ENCODE data around the gene NPC2.

DNA sequence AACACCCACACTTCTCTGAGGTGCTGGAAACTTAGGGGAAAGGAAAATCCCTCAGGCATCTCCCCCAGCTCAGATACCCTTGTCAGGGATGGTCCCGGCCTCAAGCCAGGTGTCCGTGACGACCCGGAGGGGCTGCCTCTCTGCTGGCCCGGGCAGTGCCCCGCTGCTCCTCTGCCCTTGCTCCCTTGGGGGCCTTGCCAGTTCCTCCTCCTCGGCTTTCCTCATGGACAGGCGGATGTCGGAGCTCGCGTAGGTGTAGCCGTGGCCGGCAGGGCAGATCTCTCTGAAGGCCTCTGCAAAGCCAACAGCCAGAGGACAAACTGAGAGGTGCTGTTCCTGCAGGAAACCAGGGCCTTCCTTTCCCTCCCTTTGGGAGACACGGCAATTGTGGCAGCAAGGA, 35.3 kb upstream of the NPC2 start:
- TF ChIP-seq, protein P1, sequence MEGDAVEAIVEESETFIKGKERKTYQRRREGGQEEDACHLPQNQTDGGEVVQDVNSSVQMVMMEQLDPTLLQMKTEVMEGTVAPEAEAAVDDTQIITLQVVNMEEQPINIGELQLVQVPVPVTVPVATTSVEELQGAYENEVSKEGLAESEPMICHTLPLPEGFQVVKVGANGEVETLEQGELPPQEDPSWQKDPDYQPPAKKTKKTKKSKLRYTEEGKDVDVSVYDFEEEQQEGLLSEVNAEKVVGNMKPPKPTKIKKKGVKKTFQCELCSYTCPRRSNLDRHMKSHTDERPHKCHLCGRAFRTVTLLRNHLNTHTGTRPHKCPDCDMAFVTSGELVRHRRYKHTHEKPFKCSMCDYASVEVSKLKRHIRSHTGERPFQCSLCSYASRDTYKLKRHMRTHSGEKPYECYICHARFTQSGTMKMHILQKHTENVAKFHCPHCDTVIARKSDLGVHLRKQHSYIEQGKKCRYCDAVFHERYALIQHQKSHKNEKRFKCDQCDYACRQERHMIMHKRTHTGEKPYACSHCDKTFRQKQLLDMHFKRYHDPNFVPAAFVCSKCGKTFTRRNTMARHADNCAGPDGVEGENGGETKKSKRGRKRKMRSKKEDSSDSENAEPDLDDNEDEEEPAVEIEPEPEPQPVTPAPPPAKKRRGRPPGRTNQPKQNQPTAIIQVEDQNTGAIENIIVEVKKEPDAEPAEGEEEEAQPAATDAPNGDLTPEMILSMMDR (conservative IDR thresholded peaks at IDR 0.05; ENCODE audit: low read length), result no peak
- TF ChIP-seq EZH2phosphoT487 (IDR thresholded peaks at IDR 0.05; ENCODE audit: borderline replicate concordance), result no peak

Measured in Loucy (cell line).